Lower lobe of right lung (tissue), 2 donors: ENCODE results near the gene GRIK1. TPM values are rescaled to one million over a fixed set of nuclear protein-coding genes. Genes with fewer than 3 reads are reported as not detected.

Experiments used
- ATAC-seq, 2 donors: fragments of 200-7000 bp; cut with Tn5 transposase; one replicate each; pipeline ENCODE4 v1.9.1; 2020 to 2022; ENCODE audit warnings: mild to moderate bottlenecking in 2 of 2, moderate library complexity in 2 of 2
- DNase-seq: peaks from one replicate; pipeline ENCODE4 v3.0.0-alpha.2; 2020
- H3K27ac ChIP-seq: fragments of 200-600 bp; one replicate; pipeline ENCODE4 v1.8.0; 2022
- H3K27me3 ChIP-seq: fragments of 200-600 bp; one replicate; pipeline ENCODE4 v1.8.0; 2022; ENCODE audit warnings: low read depth
- H3K36me3 ChIP-seq: fragments of 200-600 bp; one replicate; pipeline ENCODE4 v1.8.0; 2022; ENCODE audit warnings: mild to moderate bottlenecking
- H3K4me1 ChIP-seq: fragments of 200-600 bp; one replicate; pipeline ENCODE4 v1.8.0; 2022
- H3K4me3 ChIP-seq: fragments of 200-600 bp; one replicate; pipeline ENCODE4 v1.8.0; 2022; ENCODE audit warnings: mild to moderate bottlenecking
- H3K9me3 ChIP-seq: fragments of 200-600 bp; one replicate; pipeline ENCODE4 v1.8.0; 2022
- CTCF ChIP-seq: fragments of 200-600 bp; IDR thresholded peaks from one replicate; pipeline ENCODE4 v1.8.0; 2022; ENCODE audit warnings: antibody characterized with exemption, mild to moderate bottlenecking
- intact Hi-C: fragments of 100-400 bp; cut with DNase I; formaldehyde crosslinking; loops from one replicate; pipeline ENCODE4 v1.11.0; 2022
- total RNA-seq: library from RNA; stranded (reverse); fragmentation: NEBNext Ultra II Directional; extraction: Animal tissue kit (Norgen Biotek cat#: 25700); gene quantifications from one replicate; pipeline ENCODE4 v1.2.1, GENCODE V29; 2021
- donor health status: DM: no; HTN: yes; CAD: no; lungs with severe emphysema.

GRIK1 gene
- total RNA-seq, 1 donor from 2014 or later = not detected

- Histone ChIP-seq H3K4me1 (no peaks in the 10 kb centered on the region), H3K27ac (no peak overlapping the region), H3K27me3 (no peaks in the 10 kb centered on the region), H3K4me3 (no peak overlapping the region), H3K9me3 (no peaks in the 10 kb centered on the region), H3K36me3 (no peaks in the 10 kb centered on the region)
- TF ChIP-seq CTCF = no peak
- no peak for DNase-seq
- ATAC-seq = no peak
- intact Hi-C loops = no loop called here
These were observed 289.2 kb downstream of the GRIK1 start for GRCh38 chr21:29650523-29651022.

DNA sequence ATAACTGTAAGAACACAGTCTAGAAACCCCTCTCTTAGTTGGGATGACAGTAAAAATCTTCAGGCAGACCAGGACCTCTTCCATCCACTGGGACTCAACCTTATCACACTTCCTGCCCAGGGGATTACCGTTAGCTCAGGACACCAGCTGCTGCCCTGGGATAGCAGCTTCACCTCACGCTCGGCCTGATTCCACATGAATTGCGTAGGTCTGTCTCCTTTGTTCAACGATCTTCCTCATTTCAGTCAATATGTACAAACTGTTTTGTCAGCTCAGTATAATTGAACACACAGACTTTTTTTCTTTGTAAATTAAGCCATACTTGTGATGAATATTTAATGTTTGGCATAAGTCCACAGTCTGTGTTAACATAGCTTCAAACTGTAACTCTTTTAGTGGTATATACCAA, 290.4 kb downstream of the GRIK1 start:
- no peak for TF ChIP-seq CTCF
- intact Hi-C loops = no loop called here

DNA sequence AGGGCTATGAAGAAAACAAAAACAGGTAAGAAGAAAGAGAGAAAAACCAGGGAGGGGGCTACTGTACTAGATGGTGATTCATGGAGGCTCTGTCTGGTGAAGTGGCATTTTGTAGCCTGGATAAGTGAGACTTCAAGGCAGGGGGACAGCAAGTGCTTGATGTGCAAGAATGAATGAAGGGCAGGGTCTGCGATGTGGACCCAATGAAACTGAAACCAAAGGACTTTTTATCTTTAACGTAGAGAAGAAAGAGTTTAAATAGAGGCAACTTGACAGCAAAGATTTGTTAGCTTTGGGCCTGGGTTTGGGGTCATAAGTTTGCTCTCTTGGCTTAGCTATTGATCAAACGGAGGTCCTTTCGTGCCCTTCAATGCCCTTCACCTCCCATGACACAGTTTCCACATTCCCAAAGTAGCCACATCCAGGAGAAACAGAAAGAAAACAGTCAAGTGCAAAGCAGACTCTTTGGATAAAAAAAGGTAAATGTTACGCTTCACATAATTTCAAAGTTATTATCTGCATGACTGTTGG, 291.0 kb downstream of the GRIK1 start:
- DNase-seq = no peak
- H3K27me3 ChIP-seq = no peaks in the 10 kb centered on the region
- ATAC-seq = no peak
- no peak overlapping the region for H3K27ac ChIP-seq
- H3K4me3 ChIP-seq = no peak overlapping the region
- H3K4me1 ChIP-seq = no peaks in the 10 kb centered on the region
- no peak for TF ChIP-seq CTCF
- H3K36me3 ChIP-seq = no peaks in the 10 kb centered on the region
- no peaks in the 10 kb centered on the region for H3K9me3 ChIP-seq
- intact Hi-C loops = no loop called here

More for the DNA sequence above, 290.4 kb downstream of the GRIK1 start:
- Histone ChIP-seq H3K4me1 (no peaks in the 10 kb centered on the region), H3K36me3 (no peaks in the 10 kb centered on the region), H3K4me3 (no peak overlapping the region), H3K9me3 (no peaks in the 10 kb centered on the region), H3K27ac (no peak overlapping the region), H3K27me3 (no peaks in the 10 kb centered on the region)
- ATAC-seq = no peak
- no peak for DNase-seq

DNA sequence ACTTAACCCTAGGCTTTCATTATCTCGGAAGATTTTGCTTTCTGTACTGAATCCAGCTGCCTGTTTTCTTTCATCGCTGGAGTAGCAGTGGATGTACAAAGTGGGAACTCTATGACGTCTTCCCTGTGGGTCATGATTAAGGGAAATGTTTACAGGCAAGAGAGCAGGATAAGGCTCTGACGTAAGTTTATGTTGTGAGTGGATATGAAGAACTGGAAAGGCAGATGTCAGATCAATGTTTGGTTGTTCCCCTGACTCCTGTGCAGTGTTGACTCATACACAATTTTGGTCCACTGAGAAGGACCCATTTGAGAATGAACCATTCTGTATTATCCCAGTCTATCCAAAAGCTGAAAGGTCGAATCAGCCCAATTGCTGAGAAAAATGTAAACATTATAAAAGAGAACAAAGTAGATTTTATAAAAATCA, 292.4 kb downstream of the GRIK1 start:
- TF ChIP-seq CTCF = no peak
- H3K9me3 ChIP-seq = no peaks in the 10 kb centered on the region
- intact Hi-C loops = no loop called here
- H3K36me3 ChIP-seq = no peaks in the 10 kb centered on the region
- H3K27ac ChIP-seq = no peak overlapping the region
- no peaks in the 10 kb centered on the region for H3K4me1 ChIP-seq
- ATAC-seq (no peak), DNase-seq (no peak)
- H3K4me3 ChIP-seq = no peak overlapping the region
- no peaks in the 10 kb centered on the region for H3K27me3 ChIP-seq

- no peaks in the 10 kb centered on the region for H3K27me3 ChIP-seq
- TF ChIP-seq CTCF = no peak
- no peaks in the 10 kb centered on the region for H3K4me1 ChIP-seq
- no peaks in the 10 kb centered on the region for H3K36me3 ChIP-seq
- no peak overlapping the region for H3K27ac ChIP-seq
- no peaks in the 10 kb centered on the region for H3K9me3 ChIP-seq
- ATAC-seq = no peak
- no peak overlapping the region for H3K4me3 ChIP-seq
- intact Hi-C loops = no loop called here
- no peak for DNase-seq
These were observed 293.9 kb downstream of the GRIK1 start for GRCh38 chr21:29645666-29646553.
